NOMO-1 (cell line): ENCODE measurements around the gene NRTN.

Source experiments
- DNase-seq, 2 experiments: peaks; one replicate each; lab custom pipeline; 2025; ENCODE audit not compliant: unreplicated experiment in 2 of 2; lab: John Stamatoyannopoulos, UW

NRTN gene

DNA sequence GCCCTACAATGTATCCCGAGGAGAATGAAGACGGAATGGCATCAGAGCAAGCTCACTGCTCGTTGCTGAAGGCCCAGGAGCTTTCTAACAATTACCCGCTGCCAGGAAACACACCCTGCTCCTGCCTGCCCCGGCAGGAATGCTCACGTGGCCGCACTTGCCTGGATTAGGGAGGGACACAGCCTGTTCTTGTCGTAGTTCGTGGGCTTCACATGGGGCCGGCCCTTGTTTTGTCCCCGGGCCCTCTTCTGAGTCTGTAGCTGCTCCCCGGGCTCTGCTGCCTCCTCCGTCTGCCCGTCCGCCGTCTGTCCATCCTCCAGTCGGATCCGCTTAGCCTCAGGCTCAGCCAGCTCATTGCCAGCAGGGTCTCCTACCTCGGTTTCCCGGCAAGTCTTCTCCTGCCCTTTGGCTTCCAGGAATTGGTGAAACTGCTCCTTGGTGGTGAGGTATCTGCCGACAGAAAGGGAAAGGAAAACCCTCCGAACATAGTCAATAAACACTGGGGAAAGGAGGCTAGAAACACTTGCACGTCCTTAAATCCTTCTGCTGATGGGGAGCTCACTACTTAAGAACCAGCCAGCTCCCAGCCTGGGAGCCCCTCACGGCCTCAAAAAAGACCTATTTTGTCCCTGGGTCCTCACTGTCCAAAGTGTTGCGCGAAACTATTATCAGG, 14.8 kb upstream of the NRTN start:
- no peak for DNase-seq

DNA sequence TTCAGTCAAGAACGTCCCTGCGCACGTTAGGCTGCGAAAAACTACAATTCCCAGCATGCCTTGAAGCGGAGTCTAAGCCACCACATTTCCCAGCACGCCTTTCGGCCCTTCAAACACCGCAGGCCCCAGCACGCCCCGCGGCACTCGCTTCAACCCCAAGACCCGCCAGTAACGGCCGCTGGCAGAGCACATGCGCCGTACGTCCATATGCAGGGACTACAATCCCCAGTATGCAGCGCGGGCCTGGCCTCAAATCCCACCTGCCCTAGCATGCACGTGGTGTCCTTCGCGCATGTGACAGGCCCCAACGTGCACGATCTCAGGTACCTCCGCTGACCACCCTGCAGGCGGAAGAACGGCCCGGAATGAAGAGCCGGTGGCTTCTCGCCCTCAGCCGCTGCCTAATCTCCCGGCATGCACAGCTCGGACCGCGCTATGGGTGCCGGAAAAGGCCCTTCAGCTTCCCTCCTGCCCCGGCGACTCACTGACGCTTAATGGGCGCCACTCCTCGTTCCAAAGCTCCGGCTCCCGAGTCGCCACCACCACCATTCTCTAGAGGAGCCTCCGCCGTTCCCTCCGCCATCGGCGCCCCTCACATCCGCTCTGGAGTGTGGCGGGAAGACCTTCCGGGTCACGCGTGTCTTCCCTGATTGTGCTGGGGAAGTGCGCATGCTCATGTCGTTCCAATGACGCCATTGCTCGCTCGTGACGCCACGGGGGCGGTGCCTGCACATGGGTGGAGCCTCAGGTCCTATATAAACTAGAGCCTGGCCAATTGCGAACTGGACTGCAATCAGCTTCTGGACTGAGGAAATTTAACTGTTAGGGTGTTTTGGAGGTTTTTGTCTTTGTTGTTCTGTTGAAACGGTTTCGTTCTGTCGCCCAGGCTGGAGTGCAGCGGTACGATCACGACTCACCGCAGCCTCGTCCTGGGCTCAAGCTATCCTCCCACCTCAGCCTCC, 14.0 kb upstream of the NRTN start, which contains the start of gene DUS3L:
DUS3L (minus strand) TSS at position 605 of the 962 bp plus-strand sequence; CDS start at position 583, 22 bp downstream.
- DNase-seq = peak; percentile 97 to 98

GRCh38 chr19:5792224-5792623, 12.6 kb upstream of the NRTN start:
- DNase-seq = no peak

GRCh38 chr19:5793188-5793587, 11.7 kb upstream of the NRTN start:
- DNase-seq = no peak

GRCh38 chr19:5795382-5795919, 9.4 kb upstream of the NRTN start:
- no peak for DNase-seq

- DNase-seq = no peak
Measured at GRCh38 chr19:5798244-5798643, 6.6 kb upstream of the NRTN start.

GRCh38 chr19:5799247-5800241, 5.3 kb upstream of the NRTN start:
- DNase-seq = no peak

DNA sequence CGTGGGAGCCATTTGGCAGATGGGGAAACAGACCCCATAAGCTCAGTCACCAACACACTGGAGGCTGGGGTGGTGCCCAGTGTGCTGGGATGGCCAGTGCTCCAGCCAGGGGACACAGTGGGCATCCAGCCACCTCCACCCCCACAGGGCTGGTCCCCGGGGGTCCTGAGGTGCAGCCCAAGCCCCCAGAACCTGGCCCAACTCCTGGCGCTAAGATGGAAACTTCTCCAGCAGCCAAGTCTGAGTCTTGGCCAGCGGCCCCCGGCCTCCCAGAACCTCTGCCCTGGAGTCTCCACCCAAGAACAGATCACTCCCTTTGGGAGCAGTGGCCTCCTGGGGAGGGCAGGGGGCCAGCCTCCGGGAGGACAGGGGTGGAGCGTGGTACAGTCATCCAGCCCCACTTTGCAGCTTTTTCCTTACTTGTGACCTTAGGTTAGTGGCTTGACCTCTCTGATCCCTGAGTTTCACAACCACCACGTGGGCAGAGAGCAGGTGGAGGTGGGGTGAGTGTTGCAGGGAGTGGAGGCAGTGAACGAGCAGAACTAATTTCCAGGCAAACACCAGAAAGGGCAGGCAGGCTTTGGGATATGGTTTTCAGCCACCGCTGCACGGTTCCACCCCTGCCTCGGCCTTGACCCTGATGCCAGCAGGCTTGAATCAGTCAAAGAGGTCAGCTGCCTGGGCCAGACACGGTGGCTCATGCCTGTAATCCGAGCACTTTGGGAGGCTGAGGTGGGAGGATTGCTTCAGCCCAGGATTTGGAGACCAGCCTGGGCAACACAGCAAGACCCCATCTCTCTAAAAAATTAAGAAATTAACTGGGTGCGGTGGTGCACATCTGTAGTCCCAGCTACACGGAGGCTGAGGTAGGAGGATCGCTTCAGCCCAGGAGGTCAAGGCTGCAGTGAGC, 4.3 kb upstream of the NRTN start:
- no peak for DNase-seq

- no peak for DNase-seq
Measured at GRCh38 chr19:5801796-5802619, 2.9 kb upstream of the NRTN start.

- peak in 1 of 2 experiments; percentile 10 for DNase-seq
Measured at GRCh38 chr19:5803441-5803751, 1.5 kb upstream of the NRTN start.

- DNase-seq = peak; percentile 92 to 94
Measured at GRCh38 chr19:5803752-5804515, 933 bp upstream of the NRTN start.

- DNase-seq = peak; percentile 26 to 46
Measured at GRCh38 chr19:5805462-5806132, 730 bp downstream of the NRTN start.

GRCh38 chr19:5806133-5806489, 1.2 kb downstream of the NRTN start:
- DNase-seq = no peak

- no peak for DNase-seq
Measured at GRCh38 chr19:5806905-5807304, 2.0 kb downstream of the NRTN start.

DNA sequence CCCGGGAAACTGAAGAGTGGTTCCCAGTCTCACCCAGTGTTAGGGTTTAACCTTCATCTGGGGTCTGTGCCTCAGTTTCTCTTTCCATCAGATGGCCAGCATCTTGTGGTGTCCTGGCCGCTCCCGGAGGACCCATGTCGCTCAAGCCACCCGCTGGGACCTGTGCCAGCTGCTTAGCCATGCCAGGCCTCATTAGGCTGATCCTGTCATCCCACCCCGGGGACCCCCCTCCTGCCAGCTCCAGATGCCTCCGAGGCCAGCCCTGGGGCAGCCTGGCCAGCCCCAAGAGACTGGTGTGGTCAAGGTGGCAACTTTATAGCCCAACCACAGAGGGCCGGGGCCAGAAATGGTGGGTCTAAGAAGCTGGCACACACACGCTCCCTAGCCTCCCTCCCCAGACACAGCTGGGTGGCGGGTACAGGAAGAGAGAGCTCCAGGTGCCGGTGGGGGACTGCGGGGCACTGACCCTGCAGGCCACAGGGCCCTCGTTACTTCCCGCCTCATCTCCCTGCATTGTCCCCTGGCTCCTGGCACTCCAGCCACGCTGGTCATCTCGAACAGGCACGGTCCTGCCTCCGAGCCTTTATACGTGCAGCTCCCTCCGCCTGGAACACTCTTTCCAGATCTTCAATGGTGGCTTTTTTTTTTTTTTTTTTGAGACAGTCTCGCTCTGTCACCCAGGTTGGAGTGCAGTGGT, 3.4 kb downstream of the NRTN start:
- no peak for DNase-seq

DNA sequence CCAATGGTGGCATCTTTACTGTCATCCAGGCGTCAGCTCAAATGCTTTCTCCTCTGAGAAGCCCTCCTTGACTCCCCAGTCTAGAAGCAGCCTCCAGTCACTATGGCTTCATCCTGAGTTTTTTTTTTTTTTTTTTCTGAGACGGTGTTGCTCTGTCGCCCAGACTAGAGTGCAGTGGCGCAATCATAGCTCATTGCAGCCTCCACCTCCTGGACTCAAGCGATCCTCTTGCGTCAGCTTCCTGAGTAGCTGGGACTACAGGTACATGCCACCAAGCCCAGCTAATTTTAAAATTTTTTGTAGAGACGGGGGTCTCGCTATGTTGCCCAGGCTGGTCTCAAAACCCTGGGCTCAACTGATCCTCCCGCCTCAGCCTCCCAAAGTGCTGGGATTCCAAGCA, 4.2 kb downstream of the NRTN start:
- DNase-seq = peak; percentile 44 to 58

DNA sequence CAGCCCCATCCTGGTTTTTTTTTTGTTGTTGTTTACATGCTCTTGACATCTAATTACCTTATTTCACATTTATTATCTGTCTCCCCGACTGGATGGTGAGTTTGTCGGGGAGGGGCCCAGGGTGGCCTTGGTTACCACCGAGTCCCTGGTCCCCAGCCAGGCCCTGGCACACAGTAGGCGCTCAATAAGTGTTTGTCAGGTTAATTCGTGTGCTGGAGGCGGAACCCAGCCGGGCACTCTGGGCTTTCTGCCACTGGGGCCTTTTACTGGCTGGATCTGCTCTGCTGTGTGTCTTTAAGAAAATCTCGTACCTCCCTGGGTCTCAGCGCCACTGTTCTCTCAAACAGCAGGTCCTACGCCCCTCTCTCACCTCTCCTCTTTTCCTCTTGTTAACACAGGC, 4.6 kb downstream of the NRTN start:
- DNase-seq = no peak
